PFSK-1 (cell line): Measurements from ENCODE around the gene TMEM43.

Source experiments
- FOXP2 ChIP-seq: optimal IDR thresholded peaks from 2 replicates; pipeline ENCODE3; 2011; ENCODE audit warnings: borderline replicate concordance, control low read depth, inconsistent platforms; ENCODE audit not compliant: insufficient read depth; ENCODE audit errors: extremely low read length, extremely low read depth
- TAF1 ChIP-seq: IDR thresholded peaks from 2 replicates; pipeline ENCODE4 v1.6.1; 2012; ENCODE audit warnings: low read length, control low read depth, borderline replicate concordance; ENCODE audit not compliant: insufficient read depth

DNA sequence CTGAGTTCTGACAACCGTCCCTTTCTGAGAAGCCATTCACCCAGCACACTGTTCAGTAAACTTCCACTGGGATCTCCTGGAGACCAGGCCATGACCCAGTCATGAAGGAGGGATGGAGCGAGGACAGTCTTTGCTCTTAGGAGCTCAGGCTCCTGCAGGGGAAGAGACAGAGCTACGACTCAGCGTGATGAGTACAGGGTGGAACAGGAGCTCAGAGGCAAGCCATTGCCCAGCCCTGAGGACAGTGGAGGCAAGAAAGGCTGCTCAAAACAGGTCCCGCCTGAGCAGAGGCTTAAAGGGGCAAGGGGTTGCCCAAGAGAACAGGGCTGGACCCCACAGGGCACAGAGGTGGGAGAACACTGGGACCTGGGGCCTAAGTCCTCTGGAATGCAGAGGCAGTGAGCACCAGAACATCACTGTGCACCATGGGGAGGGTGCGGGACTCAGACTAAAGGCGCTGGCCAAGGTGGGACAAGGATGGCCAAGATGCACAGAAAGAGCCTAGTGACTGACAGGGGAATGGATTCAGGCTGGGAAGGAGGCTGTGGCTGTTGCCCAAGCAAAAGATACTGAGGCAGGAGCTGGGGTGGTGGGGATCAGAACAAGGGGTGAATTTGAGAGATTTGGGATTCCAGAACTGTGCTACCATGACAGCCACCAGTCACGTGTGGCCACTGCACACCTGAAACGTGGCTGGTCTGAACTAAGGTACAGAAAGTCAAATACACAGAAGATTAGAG, 25.8 kb downstream of the TMEM43 start:
- TF ChIP-seq FOXP2 (no peak), TAF1 (no peak)
